Common myeloid progenitor, CD34-positive (primary cell): Measurements from ENCODE around the gene ELAC2.
A peak's percentile ranks its signal among the peaks of the same experiment; 100 is the strongest.

Source experiments
- CTCF ChIA-PET: fragments of 350-600 bp; sonication (Branson Sonifier 250); formaldehyde crosslinking; loops from one replicate; lab custom pipeline; 2021; ENCODE audit warnings: antibody characterized with exemption; lab: Charles Lee
- POLR2A ChIA-PET: fragments of 350-600 bp; sonication (Branson Sonifier 250); formaldehyde crosslinking; loops from one replicate; lab custom pipeline; 2021; ENCODE audit warnings: antibody characterized with exemption; lab: Charles Lee
- DNase-seq, 3 donors: peaks; one replicate each; pipeline versions ENCODE4 v3.0.0 to v3.0.0-alpha.2; 2013
- H3K27ac ChIP-seq, 2 experiments: 1 replicate in 1 of 2; 2 replicates in 1 of 2; pipeline ENCODE4 v1.7.0; 2013; ENCODE audit warnings: inconsistent platforms in 2 of 2, low read length in 2 of 2, mild to moderate bottlenecking in 2 of 2, low read depth in 1 of 2, moderate library complexity in 1 of 2; ENCODE audit not compliant: severe bottlenecking in 2 of 2, insufficient read depth in 1 of 2, poor library complexity in 1 of 2
- H3K27me3 ChIP-seq, 5 experiments: replicated peaks in 2 of 5; 1 replicate in 3 of 5; 2 replicates in 2 of 5; pipeline versions ENCODE4 v1.6.1 to v1.7.0; 2013; ENCODE audit warnings: low read length in 4 of 5, mild to moderate bottlenecking in 2 of 5, moderate library complexity in 2 of 5, inconsistent platforms in 1 of 5; ENCODE audit not compliant: insufficient read depth in 5 of 5, control insufficient read depth in 4 of 5
- H3K36me3 ChIP-seq, 4 experiments: 1 replicate in 2 of 4; 2 replicates in 2 of 4; pipeline versions ENCODE4 v1.6.1 to v1.7.0; 2013; ENCODE audit warnings: low read length in 3 of 4, control low read depth in 1 of 4, mild to moderate bottlenecking in 1 of 4; ENCODE audit not compliant: control insufficient read depth in 4 of 4, insufficient read depth in 4 of 4
- H3K4me1 ChIP-seq, 4 experiments: 1 replicate in 3 of 4; 2 replicates in 1 of 4; pipeline versions ENCODE4 v1.6.1 to v1.7.1; 2013; ENCODE audit warnings: low read length in 3 of 4, mild to moderate bottlenecking in 3 of 4, control low read depth in 1 of 4, inconsistent platforms in 1 of 4, moderate library complexity in 1 of 4; ENCODE audit not compliant: control insufficient read depth in 4 of 4, insufficient read depth in 4 of 4; ENCODE audit errors: control extremely low read depth in 1 of 4
- H3K4me3 ChIP-seq, 7 experiments: 1 replicate in 4 of 7; 2 replicates in 3 of 7; pipeline versions ENCODE4 v1.5.1 to v1.7.0; 2013; ENCODE audit warnings: mild to moderate bottlenecking in 7 of 7, low read length in 6 of 7, moderate library complexity in 6 of 7, inconsistent platforms in 2 of 7, low read depth in 2 of 7, control low read depth in 1 of 7; ENCODE audit not compliant: insufficient read depth in 4 of 7, control insufficient read depth in 1 of 7; ENCODE audit errors: extremely low read depth in 1 of 7
- H3K9me3 ChIP-seq, 5 experiments: 1 replicate in 4 of 5; 2 replicates in 1 of 5; pipeline versions ENCODE4 v1.6.1 to v1.7.1; 2013; ENCODE audit warnings: low read length in 4 of 5, mild to moderate bottlenecking in 2 of 5, inconsistent platforms in 1 of 5, low read depth in 1 of 5, moderate library complexity in 1 of 5; ENCODE audit not compliant: control insufficient read depth in 4 of 5, insufficient read depth in 2 of 5; ENCODE audit errors: control extremely low read depth in 1 of 5
- WGBS: methylation state at CpG from one replicate; pipeline ENCODE4 v1.1.5; 2013; ENCODE audit not compliant: insufficient coverage; 5-methylcytosine and 5-hydroxymethylcytosine counted together

ELAC2 gene

GRCh38 chr17:13046361-13046760 lies 28.5 kb upstream of the ELAC2 start:
- H3K9me3 ChIP-seq, result no peaks in the 10 kb centered on the region
- no peaks in the 10 kb centered on the region for H3K36me3 ChIP-seq
- POLR2A ChIA-PET, result no interaction called here
- no peak overlapping the region for H3K27ac ChIP-seq
- peaks cover 0 to 8% (median 2%) of the 10 kb centered on the region in 5 experiments for H3K27me3 ChIP-seq
- H3K4me1 ChIP-seq, result no peaks in the 10 kb centered on the region
- CTCF ChIA-PET, result no interaction called here
- WGBS, result 94% methylated on average over 5 of the region's 12 CpGs
- no peak for DNase-seq
- H3K4me3 ChIP-seq, result no peak overlapping the region

GRCh38 chr17:13044572-13045065 lies 26.8 kb upstream of the ELAC2 start:
- ChIA-PET CTCF (no interaction called here), POLR2A (no interaction called here)
- H3K4me3 ChIP-seq, result no peak overlapping the region

GRCh38 chr17:13038931-13039665 lies 21.3 kb upstream of the ELAC2 start:
- Histone ChIP-seq H3K4me1 (no peaks in the 10 kb centered on the region), H3K9me3 (peaks cover 1 to 21% (median 10%) of the 10 kb centered on the region in 5 experiments), H3K4me3 (no peak overlapping the region), H3K36me3 (no peaks in the 10 kb centered on the region), H3K27me3 (peaks cover 0 to 7% (median 2%) of the 10 kb centered on the region in 5 experiments), H3K27ac (no peak overlapping the region)
- POLR2A ChIA-PET, result no interaction called here
- whole genome bisulfite sequencing, result 90% methylated on average over 2 of the region's 4 CpGs
- CTCF ChIA-PET, result interaction anchor here (0.8 to 1.2 kb wide), 2 partner anchors 9 to 21 kb away, joined by 3 read pairs; no protein-coding TSS in a partner anchor
- no peak for DNase-seq

More at GRCh38 chr17:13044572-13045065, 26.8 kb upstream of the ELAC2 start:
- Histone ChIP-seq H3K27ac (no peak overlapping the region), H3K27me3 (peaks cover 0 to 12% (median 3%) of the 10 kb centered on the region in 5 experiments), H3K36me3 (no peaks in the 10 kb centered on the region), H3K4me1 (no peaks in the 10 kb centered on the region), H3K9me3 (peaks cover 0 to 2% (median 0%) of the 10 kb centered on the region in 5 experiments)
- WGBS, result 92% methylated on average over 4 of the region's 7 CpGs
- DNase-seq, result no peak

GRCh38 chr17:13036751-13037150 lies 18.9 kb upstream of the ELAC2 start:
- ChIA-PET CTCF (interaction anchor here (1.2 kb wide), 1 partner anchor 12 kb away, joined by 4 read pairs; no protein-coding TSS in a partner anchor), POLR2A (no interaction called here)
- Histone ChIP-seq H3K4me3 (no peak overlapping the region), H3K27me3 (peaks cover 0 to 7% (median 2%) of the 10 kb centered on the region in 5 experiments), H3K9me3 (peaks cover 1 to 21% (median 10%) of the 10 kb centered on the region in 5 experiments), H3K27ac (no peak overlapping the region), H3K36me3 (no peaks in the 10 kb centered on the region), H3K4me1 (peaks cover 0 to 4% (median 0%) of the 10 kb centered on the region in 4 experiments)
- DNase-seq, result no peak

- peaks cover 0 to 4% (median 0%) of the 10 kb centered on the region in 4 experiments for H3K4me1 ChIP-seq
- H3K27me3 ChIP-seq, result peaks cover 0 to 4% (median 0%) of the 10 kb centered on the region in 5 experiments
- no peaks in the 10 kb centered on the region for H3K36me3 ChIP-seq
- ChIA-PET CTCF (interaction anchor here (1.2 kb wide), 1 partner anchor 11 kb away, joined by 4 read pairs; no protein-coding TSS in a partner anchor), POLR2A (no interaction called here)
- no peak overlapping the region for H3K4me3 ChIP-seq
- peaks cover 1 to 21% (median 10%) of the 10 kb centered on the region in 5 experiments for H3K9me3 ChIP-seq
- DNase-seq, result no peak
- no peak overlapping the region for H3K27ac ChIP-seq
- WGBS, result 100% methylated on average over 1 of the region's 1 CpG
Observed at GRCh38 chr17:13035420-13035819, 17.6 kb upstream of the ELAC2 start.

GRCh38 chr17:13031718-13032350 lies 14.0 kb upstream of the ELAC2 start:
- 30% methylated on average over 13 of the region's 16 CpGs for WGBS
- DNase-seq, result peak; percentile 58 to 77 (median 75)

More at GRCh38 chr17:13031718-13032350, 14.0 kb upstream of the ELAC2 start:
- ChIA-PET POLR2A (no interaction called here), CTCF (interaction anchor here (1.0 to 5.9 kb wide), 6 partner anchors 9 to 27 kb away, joined by 3 to 57 read pairs (median 4); partner anchors contain the start of gene ELAC2)
- no peaks in the 10 kb centered on the region for H3K27me3 ChIP-seq
- peaks cover 0 to 7% (median 3%) of the 10 kb centered on the region in 4 experiments for H3K4me1 ChIP-seq
- H3K9me3 ChIP-seq, result peaks cover 0 to 18% (median 7%) of the 10 kb centered on the region in 5 experiments
- no peak overlapping the region for H3K27ac ChIP-seq
- peak overlapping the region in 2 of 7 experiments; percentile 25 to 54 for H3K4me3 ChIP-seq
- no peaks in the 10 kb centered on the region for H3K36me3 ChIP-seq
